Measurements from ENCODE around the gene SLC25A21.

DNA sequence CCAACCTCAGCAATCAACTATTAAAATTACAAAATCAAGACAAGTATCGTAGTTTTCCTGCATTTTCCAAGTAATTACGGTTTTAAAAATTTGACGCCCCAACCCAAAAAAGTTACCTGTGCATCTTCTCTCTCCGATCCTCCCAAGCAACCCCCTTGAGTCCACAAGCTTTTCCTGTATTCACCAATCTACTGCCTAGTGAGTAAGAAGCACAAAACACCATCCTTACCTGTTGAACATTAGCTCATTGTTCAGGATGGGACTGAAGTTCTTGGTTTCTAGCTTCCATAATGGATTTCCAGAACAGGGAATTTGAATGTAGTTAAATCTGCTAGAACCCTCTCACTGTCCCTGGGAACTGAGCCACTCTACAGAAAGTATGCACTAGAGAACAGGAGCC is 348.8 kb downstream of the SLC25A21 start:
- no peak for TF ChIP-seq YY1 (tag by site-specific recombination; IDR thresholded peaks at IDR 0.05)
- TF ChIP-seq ZNF24 (tag by site-specific recombination; IDR thresholded peaks at IDR 0.05) = no peak
- no peak for TF ChIP-seq ZBTB21 (tag by site-specific recombination; IDR thresholded peaks at IDR 0.05)
- TF ChIP-seq, protein P1, sequence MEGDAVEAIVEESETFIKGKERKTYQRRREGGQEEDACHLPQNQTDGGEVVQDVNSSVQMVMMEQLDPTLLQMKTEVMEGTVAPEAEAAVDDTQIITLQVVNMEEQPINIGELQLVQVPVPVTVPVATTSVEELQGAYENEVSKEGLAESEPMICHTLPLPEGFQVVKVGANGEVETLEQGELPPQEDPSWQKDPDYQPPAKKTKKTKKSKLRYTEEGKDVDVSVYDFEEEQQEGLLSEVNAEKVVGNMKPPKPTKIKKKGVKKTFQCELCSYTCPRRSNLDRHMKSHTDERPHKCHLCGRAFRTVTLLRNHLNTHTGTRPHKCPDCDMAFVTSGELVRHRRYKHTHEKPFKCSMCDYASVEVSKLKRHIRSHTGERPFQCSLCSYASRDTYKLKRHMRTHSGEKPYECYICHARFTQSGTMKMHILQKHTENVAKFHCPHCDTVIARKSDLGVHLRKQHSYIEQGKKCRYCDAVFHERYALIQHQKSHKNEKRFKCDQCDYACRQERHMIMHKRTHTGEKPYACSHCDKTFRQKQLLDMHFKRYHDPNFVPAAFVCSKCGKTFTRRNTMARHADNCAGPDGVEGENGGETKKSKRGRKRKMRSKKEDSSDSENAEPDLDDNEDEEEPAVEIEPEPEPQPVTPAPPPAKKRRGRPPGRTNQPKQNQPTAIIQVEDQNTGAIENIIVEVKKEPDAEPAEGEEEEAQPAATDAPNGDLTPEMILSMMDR (tag by site-specific recombination; IDR thresholded peaks at IDR 0.05) = no peak
- TF ChIP-seq TCF7L2 (IDR thresholded peaks at IDR 0.05; ENCODE audit: borderline replicate concordance, low read depth, low read length) = no peak
- TF ChIP-seq, protein P2, sequence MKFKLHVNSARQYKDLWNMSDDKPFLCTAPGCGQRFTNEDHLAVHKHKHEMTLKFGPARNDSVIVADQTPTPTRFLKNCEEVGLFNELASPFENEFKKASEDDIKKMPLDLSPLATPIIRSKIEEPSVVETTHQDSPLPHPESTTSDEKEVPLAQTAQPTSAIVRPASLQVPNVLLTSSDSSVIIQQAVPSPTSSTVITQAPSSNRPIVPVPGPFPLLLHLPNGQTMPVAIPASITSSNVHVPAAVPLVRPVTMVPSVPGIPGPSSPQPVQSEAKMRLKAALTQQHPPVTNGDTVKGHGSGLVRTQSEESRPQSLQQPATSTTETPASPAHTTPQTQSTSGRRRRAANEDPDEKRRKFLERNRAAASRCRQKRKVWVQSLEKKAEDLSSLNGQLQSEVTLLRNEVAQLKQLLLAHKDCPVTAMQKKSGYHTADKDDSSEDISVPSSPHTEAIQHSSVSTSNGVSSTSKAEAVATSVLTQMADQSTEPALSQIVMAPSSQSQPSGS (tag by site-specific recombination; IDR thresholded peaks at IDR 0.05; ENCODE audit: low read depth) = no peak
- no peak for TF ChIP-seq KLF7 (tag by site-specific recombination; IDR thresholded peaks at IDR 0.05; ENCODE audit: borderline replicate concordance)
- TF ChIP-seq, protein P3, sequence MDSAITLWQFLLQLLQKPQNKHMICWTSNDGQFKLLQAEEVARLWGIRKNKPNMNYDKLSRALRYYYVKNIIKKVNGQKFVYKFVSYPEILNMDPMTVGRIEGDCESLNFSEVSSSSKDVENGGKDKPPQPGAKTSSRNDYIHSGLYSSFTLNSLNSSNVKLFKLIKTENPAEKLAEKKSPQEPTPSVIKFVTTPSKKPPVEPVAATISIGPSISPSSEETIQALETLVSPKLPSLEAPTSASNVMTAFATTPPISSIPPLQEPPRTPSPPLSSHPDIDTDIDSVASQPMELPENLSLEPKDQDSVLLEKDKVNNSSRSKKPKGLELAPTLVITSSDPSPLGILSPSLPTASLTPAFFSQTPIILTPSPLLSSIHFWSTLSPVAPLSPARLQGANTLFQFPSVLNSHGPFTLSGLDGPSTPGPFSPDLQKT (IDR thresholded peaks at IDR 0.05; ENCODE audit: borderline replicate concordance, low read depth, low read length) = no peak
- TF ChIP-seq, protein P4, sequence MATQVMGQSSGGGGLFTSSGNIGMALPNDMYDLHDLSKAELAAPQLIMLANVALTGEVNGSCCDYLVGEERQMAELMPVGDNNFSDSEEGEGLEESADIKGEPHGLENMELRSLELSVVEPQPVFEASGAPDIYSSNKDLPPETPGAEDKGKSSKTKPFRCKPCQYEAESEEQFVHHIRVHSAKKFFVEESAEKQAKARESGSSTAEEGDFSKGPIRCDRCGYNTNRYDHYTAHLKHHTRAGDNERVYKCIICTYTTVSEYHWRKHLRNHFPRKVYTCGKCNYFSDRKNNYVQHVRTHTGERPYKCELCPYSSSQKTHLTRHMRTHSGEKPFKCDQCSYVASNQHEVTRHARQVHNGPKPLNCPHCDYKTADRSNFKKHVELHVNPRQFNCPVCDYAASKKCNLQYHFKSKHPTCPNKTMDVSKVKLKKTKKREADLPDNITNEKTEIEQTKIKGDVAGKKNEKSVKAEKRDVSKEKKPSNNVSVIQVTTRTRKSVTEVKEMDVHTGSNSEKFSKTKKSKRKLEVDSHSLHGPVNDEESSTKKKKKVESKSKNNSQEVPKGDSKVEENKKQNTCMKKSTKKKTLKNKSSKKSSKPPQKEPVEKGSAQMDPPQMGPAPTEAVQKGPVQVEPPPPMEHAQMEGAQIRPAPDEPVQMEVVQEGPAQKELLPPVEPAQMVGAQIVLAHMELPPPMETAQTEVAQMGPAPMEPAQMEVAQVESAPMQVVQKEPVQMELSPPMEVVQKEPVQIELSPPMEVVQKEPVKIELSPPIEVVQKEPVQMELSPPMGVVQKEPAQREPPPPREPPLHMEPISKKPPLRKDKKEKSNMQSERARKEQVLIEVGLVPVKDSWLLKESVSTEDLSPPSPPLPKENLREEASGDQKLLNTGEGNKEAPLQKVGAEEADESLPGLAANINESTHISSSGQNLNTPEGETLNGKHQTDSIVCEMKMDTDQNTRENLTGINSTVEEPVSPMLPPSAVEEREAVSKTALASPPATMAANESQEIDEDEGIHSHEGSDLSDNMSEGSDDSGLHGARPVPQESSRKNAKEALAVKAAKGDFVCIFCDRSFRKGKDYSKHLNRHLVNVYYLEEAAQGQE (tag by site-specific recombination; IDR thresholded peaks at IDR 0.05) = no peak
- TF ChIP-seq, protein P5, sequence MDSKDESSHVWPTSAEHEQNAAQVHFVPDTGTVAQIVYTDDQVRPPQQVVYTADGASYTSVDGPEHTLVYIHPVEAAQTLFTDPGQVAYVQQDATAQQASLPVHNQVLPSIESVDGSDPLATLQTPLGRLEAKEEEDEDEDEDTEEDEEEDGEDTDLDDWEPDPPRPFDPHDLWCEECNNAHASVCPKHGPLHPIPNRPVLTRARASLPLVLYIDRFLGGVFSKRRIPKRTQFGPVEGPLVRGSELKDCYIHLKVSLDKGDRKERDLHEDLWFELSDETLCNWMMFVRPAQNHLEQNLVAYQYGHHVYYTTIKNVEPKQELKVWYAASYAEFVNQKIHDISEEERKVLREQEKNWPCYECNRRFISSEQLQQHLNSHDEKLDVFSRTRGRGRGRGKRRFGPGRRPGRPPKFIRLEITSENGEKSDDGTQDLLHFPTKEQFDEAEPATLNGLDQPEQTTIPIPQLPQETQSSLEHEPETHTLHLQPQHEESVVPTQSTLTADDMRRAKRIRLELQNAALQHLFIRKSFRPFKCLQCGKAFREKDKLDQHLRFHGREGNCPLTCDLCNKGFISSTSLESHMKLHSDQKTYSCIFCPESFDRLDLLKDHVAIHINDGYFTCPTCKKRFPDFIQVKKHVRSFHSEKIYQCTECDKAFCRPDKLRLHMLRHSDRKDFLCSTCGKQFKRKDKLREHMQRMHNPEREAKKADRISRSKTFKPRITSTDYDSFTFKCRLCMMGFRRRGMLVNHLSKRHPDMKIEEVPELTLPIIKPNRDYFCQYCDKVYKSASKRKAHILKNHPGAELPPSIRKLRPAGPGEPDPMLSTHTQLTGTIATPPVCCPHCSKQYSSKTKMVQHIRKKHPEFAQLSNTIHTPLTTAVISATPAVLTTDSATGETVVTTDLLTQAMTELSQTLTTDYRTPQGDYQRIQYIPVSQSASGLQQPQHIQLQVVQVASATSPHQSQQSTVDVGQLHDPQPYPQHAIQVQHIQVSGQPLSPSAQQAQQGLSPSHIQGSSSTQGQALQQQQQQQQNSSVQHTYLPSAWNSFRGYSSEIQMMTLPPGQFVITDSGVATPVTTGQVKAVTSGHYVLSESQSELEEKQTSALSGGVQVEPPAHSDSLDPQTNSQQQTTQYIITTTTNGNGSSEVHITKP (tag by site-specific recombination; IDR thresholded peaks at IDR 0.05) = no peak
- TF ChIP-seq TRIM28 (IDR thresholded peaks at IDR 0.05; ENCODE audit: borderline replicate concordance, low read length) = no peak
- no peak for TF ChIP-seq ZNF423 (tag by site-specific recombination; IDR thresholded peaks at IDR 0.05)
